Keratinocyte (primary cell): ENCODE measurements around the gene KRT3. TPM values are rescaled to one million over a fixed set of nuclear protein-coding genes. Genes with fewer than 3 reads are reported as not detected.

Experiments
- DNase-seq: peaks from one replicate; pipeline ENCODE4 v3.0.0-alpha.2; 2011; ENCODE audit warnings: low read depth, missing footprints, low spot score
- FAIRE-seq: peaks from 2 replicates; lab custom pipeline; 2011; peaks lifted over from hg19 to GRCh38; lab: Jason Lieb, UNC
- H2AFZ ChIP-seq: 2 replicates; pipeline ENCODE4 v1.6.0; 2012; ENCODE audit warnings: low read length, control low read depth, inconsistent platforms; ENCODE audit not compliant: control insufficient read depth
- H3K27ac ChIP-seq: 2 replicates; pipeline ENCODE4 v1.5.1; 2011; ENCODE audit warnings: low read length; ENCODE audit not compliant: control insufficient read depth, insufficient read depth
- H3K27me3 ChIP-seq: 3 replicates; pipeline ENCODE4 v1.6.0; 2011; ENCODE audit warnings: low read length; ENCODE audit not compliant: control insufficient read depth, insufficient read depth; ENCODE audit errors: extremely low read depth
- H3K36me3 ChIP-seq, 2 experiments: 2 replicates in 1 of 2; 3 replicates in 1 of 2; pipeline ENCODE4 v1.5.1; 2011; ENCODE audit warnings: low read length in 2 of 2, mild to moderate bottlenecking in 1 of 2; ENCODE audit not compliant: control insufficient read depth in 2 of 2, insufficient read depth in 2 of 2; ENCODE audit errors: extremely low read depth in 1 of 2
- H3K4me1 ChIP-seq: 3 replicates; pipeline ENCODE4 v1.5.1; 2011; ENCODE audit warnings: low read length; ENCODE audit not compliant: control insufficient read depth, insufficient read depth; ENCODE audit errors: extremely low read depth
- H3K4me2 ChIP-seq: 3 replicates; pipeline ENCODE4 v1.6.0; 2011; ENCODE audit warnings: low read depth, low read length; ENCODE audit not compliant: control insufficient read depth, insufficient read depth; ENCODE audit errors: extremely low read depth
- H3K4me3 ChIP-seq, 3 experiments: fragments of 200-600 bp in 1 of 3; sonication (generic) in 1 of 3; 2 replicates in 2 of 3; 3 replicates in 1 of 3; pipeline ENCODE4 v1.5.1; 2011 to 2016; ENCODE audit warnings: low read length in 3 of 3, mild to moderate bottlenecking in 3 of 3, control low read depth in 2 of 3, inconsistent platforms in 1 of 3, low read depth in 1 of 3, mixed read lengths in 1 of 3, mixed run types in 1 of 3, moderate library complexity in 1 of 3; ENCODE audit not compliant: control insufficient read depth in 2 of 3, insufficient read depth in 2 of 3; ENCODE audit errors: extremely low read depth in 1 of 3
- H3K79me2 ChIP-seq: 2 replicates; pipeline ENCODE4 v1.6.0; 2012; ENCODE audit warnings: low read length; ENCODE audit not compliant: control insufficient read depth, insufficient read depth
- H3K9ac ChIP-seq: 3 replicates; pipeline ENCODE4 v1.6.0; 2011; ENCODE audit warnings: low read length; ENCODE audit not compliant: control insufficient read depth, insufficient read depth; ENCODE audit errors: extremely low read depth
- H3K9me1 ChIP-seq: 3 replicates; pipeline ENCODE4 v1.6.0; 2011; ENCODE audit warnings: low read length; ENCODE audit not compliant: control insufficient read depth, insufficient read depth; ENCODE audit errors: extremely low read depth
- H3K9me3 ChIP-seq: 2 replicates; pipeline ENCODE4 v1.5.1; 2012; ENCODE audit warnings: low read depth, low read length; ENCODE audit not compliant: control insufficient read depth
- H4K20me1 ChIP-seq: 3 replicates; pipeline ENCODE4 v1.6.0; 2011; ENCODE audit warnings: low read length; ENCODE audit not compliant: control insufficient read depth, insufficient read depth; ENCODE audit errors: extremely low read depth
- EZH2 ChIP-seq: IDR thresholded peaks from one replicate; pipeline ENCODE4 v1.6.1; 2012; ENCODE audit warnings: inconsistent platforms, mild to moderate bottlenecking, low read length, moderate library complexity
- dilution Hi-C: fragments of 300-500 bp; cut with MboI; formaldehyde crosslinking; loops from one replicate; pipeline ENCODE4 v1.7.0; 2020; ENCODE audit warnings: low sequenced_read_pairs; ENCODE audit not compliant: extremely low pct_ligation_motif_present
- polyA plus RNA-seq, 5 experiments: library from polyadenylated mRNA; depleted of rRNA in 3 of 5; stranded (reverse) in 3 of 5; stranded (forward) in 1 of 5; unstranded in 1 of 5; fragments of >200 nt; gene quantifications; 1 replicate in 1 of 5; 2 replicates in 3 of 5; 3 replicates in 1 of 5; pipeline versions ENCODE4 v1.2.1 to v1.2.3, GENCODE V29; 2011 to 2012; ENCODE audit warnings: missing spikeins in 2 of 5, low read depth in 1 of 5, low replicate concordance in 1 of 5
- TF ChIP-seq, protein P1 (sequence below), 3 experiments: IDR thresholded peaks in 1 of 3; conservative IDR thresholded peaks in 1 of 3; optimal IDR thresholded peaks in 1 of 3; 2 replicates in 2 of 3; 3 replicates in 1 of 3; pipeline versions ENCODE3 to v1.5.1; 2011; ENCODE audit warnings: low read length in 3 of 3, mild to moderate bottlenecking in 3 of 3, moderate library complexity in 2 of 3, control low read depth in 1 of 3, inconsistent platforms in 1 of 3; ENCODE audit not compliant: insufficient read depth in 2 of 3; ENCODE audit errors: extremely low read depth in 1 of 3

The KRT3 gene
- polyA plus RNA-seq, 1 donor (not counting 4 experiments of a cell fraction or from before 2014, with no cell fraction given) = 0.29 TPM

DNA sequence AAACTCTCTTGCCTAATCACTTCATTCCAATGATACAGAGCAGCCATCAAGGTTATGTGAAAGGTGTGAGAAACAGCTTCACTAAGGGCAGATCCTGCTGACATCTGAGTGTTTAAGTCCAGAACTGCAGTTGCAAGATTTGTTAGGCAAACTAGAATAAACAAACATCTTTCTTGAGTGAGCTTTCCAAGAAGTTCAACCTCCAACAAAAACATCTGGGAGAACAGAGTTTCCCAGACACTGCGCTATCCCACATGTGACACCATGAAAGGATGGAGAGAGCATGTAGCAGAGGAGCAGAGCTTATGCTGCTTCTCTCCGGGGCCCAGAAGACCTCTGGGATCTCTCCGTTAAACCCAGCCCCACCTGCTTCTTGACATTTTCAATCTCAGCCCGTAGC is 24.4 kb downstream of the KRT3 start:
- H3K4me3 ChIP-seq = no peak overlapping the region
- H3K9me1 ChIP-seq = no peaks in the 10 kb centered on the region
- no peaks in the 10 kb centered on the region for H3K79me2 ChIP-seq
- FAIRE-seq (no peak), DNase-seq (no peak)
- peaks cover 62% of the 10 kb centered on the region for H3K27me3 ChIP-seq
- no peak overlapping the region for H2AFZ ChIP-seq
- H3K4me1 ChIP-seq = no peaks in the 10 kb centered on the region
- H3K4me2 ChIP-seq = no peak overlapping the region
- H4K20me1 ChIP-seq = no peaks in the 10 kb centered on the region
- H3K36me3 ChIP-seq = no peaks in the 10 kb centered on the region
- H3K9me3 ChIP-seq = no peaks in the 10 kb centered on the region
- no peak overlapping the region for H3K27ac ChIP-seq
- TF ChIP-seq, protein P1, sequence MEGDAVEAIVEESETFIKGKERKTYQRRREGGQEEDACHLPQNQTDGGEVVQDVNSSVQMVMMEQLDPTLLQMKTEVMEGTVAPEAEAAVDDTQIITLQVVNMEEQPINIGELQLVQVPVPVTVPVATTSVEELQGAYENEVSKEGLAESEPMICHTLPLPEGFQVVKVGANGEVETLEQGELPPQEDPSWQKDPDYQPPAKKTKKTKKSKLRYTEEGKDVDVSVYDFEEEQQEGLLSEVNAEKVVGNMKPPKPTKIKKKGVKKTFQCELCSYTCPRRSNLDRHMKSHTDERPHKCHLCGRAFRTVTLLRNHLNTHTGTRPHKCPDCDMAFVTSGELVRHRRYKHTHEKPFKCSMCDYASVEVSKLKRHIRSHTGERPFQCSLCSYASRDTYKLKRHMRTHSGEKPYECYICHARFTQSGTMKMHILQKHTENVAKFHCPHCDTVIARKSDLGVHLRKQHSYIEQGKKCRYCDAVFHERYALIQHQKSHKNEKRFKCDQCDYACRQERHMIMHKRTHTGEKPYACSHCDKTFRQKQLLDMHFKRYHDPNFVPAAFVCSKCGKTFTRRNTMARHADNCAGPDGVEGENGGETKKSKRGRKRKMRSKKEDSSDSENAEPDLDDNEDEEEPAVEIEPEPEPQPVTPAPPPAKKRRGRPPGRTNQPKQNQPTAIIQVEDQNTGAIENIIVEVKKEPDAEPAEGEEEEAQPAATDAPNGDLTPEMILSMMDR (optimal IDR thresholded peaks at IDR 0.05 in 1 of 3, IDR thresholded peaks at IDR 0.05 in 1 of 3, conservative IDR thresholded peaks at IDR 0.05 in 1 of 3; ENCODE audit: extremely low read depth in 1 of 3, insufficient read depth in 2 of 3, low read length in 3 of 3) = no peak
- no peak for TF ChIP-seq EZH2
- dilution Hi-C loops = no loop called here
- no peak overlapping the region for H3K9ac ChIP-seq

DNA sequence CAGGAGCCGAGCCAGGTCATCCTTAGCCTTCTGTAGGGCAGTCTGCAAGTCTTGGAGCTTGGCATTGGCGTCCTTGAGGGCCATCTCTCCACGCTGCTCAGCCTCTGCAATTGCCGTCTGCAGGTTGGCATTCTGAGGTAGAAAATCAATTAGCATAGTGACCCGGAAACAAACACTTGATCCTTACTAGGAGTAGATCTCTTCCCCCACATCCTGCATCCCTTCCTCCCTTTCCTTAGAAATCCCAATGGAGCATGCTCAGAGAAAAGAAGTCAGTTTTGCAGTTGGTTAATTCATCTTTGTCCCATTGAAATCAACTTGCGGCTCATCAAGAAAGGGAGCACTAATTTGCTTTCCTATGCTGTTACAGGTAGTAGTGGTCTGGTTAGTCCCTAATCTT is 24.8 kb downstream of the KRT3 start:
- Histone ChIP-seq H3K4me1 (no peaks in the 10 kb centered on the region), H3K27ac (no peak overlapping the region), H2AFZ (no peak overlapping the region), H3K9me1 (no peaks in the 10 kb centered on the region), H3K27me3 (peaks cover 62% of the 10 kb centered on the region), H3K4me3 (no peak overlapping the region), H4K20me1 (no peaks in the 10 kb centered on the region), H3K79me2 (no peaks in the 10 kb centered on the region), H3K4me2 (no peak overlapping the region), H3K9me3 (no peaks in the 10 kb centered on the region), H3K36me3 (no peaks in the 10 kb centered on the region), H3K9ac (no peak overlapping the region)
- FAIRE-seq (no peak), DNase-seq (no peak)
- dilution Hi-C loops = no loop called here
- TF ChIP-seq, protein P1 (optimal IDR thresholded peaks at IDR 0.05 in 1 of 3, IDR thresholded peaks at IDR 0.05 in 1 of 3, conservative IDR thresholded peaks at IDR 0.05 in 1 of 3; ENCODE audit: extremely low read depth in 1 of 3, insufficient read depth in 2 of 3, low read length in 3 of 3) = no peak
- no peak for TF ChIP-seq EZH2
